HG02610 (cell line): Measurements from ENCODE around the gene NDRG2.

ENCODE experiments used
- ATAC-seq: cut with Tn5 transposase; IDR thresholded peaks from one replicate; pipeline ENCODE4 v1.9.1; 2021; ENCODE audit warnings: mild to moderate bottlenecking, moderate library complexity; ENCODE audit not compliant: unreplicated experiment

NDRG2 gene

DNA sequence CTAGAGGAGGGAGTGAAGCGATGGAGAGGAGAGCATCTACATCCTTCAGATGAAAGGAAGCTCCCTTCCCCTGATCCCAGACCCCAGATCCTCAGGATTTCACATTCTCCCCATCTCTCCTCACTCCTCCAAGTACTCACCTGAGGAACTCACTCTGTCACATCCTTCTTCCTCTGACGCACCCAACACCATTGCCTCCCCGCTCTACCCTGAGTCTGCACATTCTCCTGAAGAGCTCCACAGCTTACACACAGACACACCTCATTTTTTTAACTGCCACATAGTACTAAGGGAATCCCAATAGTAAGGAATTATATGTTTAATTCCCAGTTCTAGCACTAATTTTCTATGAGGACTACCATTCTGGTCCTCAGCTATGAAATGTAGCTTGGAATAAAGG is 51.4 kb downstream of the NDRG2 start:
- ATAC-seq, result no peak

DNA sequence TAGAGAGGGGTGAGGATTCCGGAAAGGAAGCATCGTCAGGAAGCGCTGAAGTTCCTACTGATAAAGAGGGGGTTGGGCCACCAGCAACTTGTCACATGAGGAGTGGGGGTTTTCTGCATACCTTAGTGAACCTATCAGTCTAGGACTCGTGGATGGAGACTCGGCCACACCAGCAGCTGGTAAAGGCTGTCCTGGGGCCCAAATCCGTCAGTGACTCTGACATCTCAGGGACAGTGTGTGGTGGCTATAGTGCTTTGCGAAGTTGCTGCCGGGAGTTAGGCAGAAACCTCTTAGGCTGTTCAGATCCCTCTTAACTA is 53.2 kb downstream of the NDRG2 start:
- ATAC-seq, result no peak

DNA sequence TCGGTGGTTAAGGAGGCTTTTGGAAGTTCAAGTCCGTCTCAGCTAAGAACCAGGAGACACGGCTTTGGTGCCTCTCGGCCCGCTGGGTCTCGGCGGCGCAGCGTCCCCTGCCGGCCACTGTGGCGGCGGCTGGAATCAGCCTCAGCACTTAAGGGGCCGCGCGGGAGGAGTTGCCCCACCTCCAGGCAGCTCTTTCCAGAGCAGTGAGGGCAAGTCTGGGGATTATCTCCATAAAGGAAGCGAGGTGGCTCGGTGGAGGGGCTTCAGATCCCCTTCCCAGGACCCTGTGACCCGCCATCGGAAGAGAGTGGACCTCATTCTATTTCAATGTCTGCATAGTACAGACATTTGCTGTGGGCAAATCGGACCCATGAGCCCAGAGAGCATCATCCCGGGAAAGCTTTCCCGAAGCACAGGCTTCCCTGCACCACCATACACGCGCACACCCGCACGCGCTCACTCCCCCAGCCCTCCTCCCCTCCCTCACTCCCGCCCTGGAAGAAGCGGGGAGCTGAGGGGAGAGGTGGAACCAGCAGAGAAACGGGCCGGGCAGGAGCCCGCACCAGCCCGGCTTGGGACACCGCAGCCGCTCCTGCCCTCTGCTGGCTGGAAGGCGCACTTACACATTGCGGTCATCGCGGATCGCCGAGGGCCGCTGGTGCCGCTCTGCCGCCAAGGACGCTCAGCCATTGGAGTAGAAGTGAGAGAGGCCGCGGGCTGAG is 53.7 kb downstream of the NDRG2 start:
- peak; percentile 93 for ATAC-seq

DNA sequence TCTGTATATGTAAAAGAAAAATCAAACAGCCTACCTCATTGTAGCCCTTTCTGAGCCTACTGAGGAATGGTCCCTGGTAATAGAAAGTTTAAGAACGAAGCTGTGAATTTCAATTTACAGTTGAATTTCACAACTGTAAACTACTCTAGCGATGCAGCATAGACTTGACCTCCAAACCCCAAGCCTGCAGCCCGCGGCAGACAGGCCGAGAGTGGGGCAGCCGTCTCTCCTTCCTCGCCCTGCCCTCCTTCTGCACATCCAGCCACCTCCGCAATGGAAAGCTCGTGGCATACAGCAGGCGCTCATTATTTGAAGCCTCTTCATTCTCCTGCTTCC is 54.2 kb downstream of the NDRG2 start:
- ATAC-seq, result peak; percentile 2

DNA sequence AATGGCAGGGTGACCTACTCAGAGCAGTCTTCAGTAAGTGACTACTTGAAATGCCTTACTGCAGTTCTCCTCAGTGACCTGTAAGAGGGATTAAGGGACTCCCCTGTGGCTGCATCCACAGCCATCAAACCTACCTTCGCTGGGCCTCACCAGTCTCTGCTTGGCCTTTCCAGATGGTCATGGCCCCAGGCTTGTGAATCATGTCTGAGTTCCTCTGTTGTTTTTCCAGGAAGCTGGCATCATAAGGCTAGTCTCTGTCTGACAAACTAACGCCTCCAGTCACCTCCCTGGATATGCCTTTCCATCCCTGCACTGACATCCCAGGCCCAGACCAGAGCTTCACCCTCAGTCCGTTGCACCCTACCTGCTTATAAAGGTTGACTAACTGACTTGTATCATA is 55.5 kb downstream of the NDRG2 start:
- ATAC-seq, result no peak
